Activated effector memory CD4-positive, alpha-beta T cell treated with anti-CD3 and anti-CD28 coated beads, Interleukin-2, amount 50 U/mL, for 16 hours (primary cell): ENCODE data around the gene CHMP2A.
"Not testable (repeated sequence)": the region's sequence is repeated elsewhere in the genome, so short reads cannot be mapped to it uniquely, and the experiment has no call there.

Experiments
- DNase-seq: peaks from one replicate; pipeline ENCODE4 v3.0.0-alpha.2; 2020

The CHMP2A gene

GRCh38 chr19:58555369-58555885, 522 bp upstream of the CHMP2A start:
- DNase-seq = peak; percentile 59

- DNase-seq = no peak
These were observed 959 bp downstream of the CHMP2A start for GRCh38 chr19:58553799-58554493.

- DNase-seq = no peak
These were observed 2.2 kb downstream of the CHMP2A start for GRCh38 chr19:58552655-58553054.

- DNase-seq = peak; percentile 58
These were observed 3.1 kb downstream of the CHMP2A start for GRCh38 chr19:58551577-58552471.

- DNase-seq = peak; percentile 61
These were observed 3.8 kb downstream of the CHMP2A start for GRCh38 chr19:58551123-58551497.

- DNase-seq = peak; percentile 60
These were observed 4.4 kb downstream of the CHMP2A start for GRCh38 chr19:58550362-58551122.

- peak; percentile 61 for DNase-seq
These were observed 5.1 kb downstream of the CHMP2A start for GRCh38 chr19:58549664-58550361.

GRCh38 chr19:58548859-58549663, 5.8 kb downstream of the CHMP2A start:
- DNase-seq = peak; percentile 61

- DNase-seq = no peak
These were observed 7.3 kb downstream of the CHMP2A start for GRCh38 chr19:58547323-58548312.

GRCh38 chr19:58546019-58546530, 8.8 kb downstream of the CHMP2A start:
- no peak for DNase-seq

- no peak for DNase-seq
These were observed 9.5 kb downstream of the CHMP2A start for GRCh38 chr19:58545286-58546018.

GRCh38 chr19:58544591-58545285, 10.2 kb downstream of the CHMP2A start:
- peak; percentile 92 for DNase-seq

- peak; percentile 100 for DNase-seq
These were observed 10.9 kb downstream of the CHMP2A start, which contains the start of gene TRIM28 for GRCh38 chr19:58543826-58544590. Gene TRIM28 (plus strand): TSS chr19:58544064. CDS start chr19:58544758, 694 bp downstream.

GRCh38 chr19:58542641-58543372, 12.1 kb downstream of the CHMP2A start:
- not testable (repeated sequence) for DNase-seq

GRCh38 chr19:58539169-58539559, 15.7 kb downstream of the CHMP2A start:
- not testable (repeated sequence) for DNase-seq

GRCh38 chr19:58538257-58539168, 16.4 kb downstream of the CHMP2A start:
- peak; percentile 78 for DNase-seq
